HG02852 (cell line): ENCODE results near the gene SLC6A18.

ENCODE experiments used
- ATAC-seq: cut with Tn5 transposase; IDR thresholded peaks from one replicate; pipeline ENCODE4 v1.9.1; 2021; ENCODE audit warnings: mild to moderate bottlenecking, moderate library complexity; ENCODE audit not compliant: unreplicated experiment

The SLC6A18 gene

DNA sequence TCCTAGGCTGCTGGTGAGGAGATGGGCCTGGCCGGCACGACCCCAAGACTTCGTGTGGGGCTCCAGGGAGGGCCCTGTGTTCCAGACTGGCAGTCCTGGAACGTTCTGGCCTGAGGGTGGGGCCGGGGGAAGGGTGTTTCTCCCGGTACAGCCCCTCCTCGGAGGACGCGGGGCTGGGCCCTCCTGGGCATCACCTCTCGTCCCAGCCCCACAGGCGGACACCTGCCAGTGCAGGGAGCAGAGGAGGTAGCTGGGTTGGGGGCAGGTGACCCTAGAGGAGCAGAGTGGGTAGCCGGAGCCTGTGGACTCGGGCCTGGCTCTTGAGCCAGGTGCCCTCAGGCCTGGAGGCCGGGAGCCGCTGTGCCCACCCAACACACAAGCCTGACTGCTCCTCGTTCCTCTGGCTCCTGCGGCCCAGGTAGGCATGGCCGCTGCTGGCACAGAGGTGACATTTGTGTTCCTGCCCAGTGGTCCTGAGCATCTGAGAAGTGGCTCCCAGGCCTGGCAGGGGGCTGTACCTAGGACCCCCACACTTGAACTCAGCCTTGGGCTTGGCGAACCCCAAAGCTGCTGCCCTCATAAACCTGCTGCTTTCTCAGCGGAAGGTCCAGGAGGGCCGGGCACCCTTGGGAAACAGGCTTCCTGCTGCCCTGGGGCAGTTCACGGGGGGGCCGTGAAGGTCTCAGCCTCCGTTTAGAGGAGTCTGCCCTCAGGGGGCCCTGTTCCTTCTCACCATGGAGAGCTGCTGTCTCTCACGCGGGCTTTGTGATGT is 23.0 kb upstream of the SLC6A18 start:
- ATAC-seq, result no peak

DNA sequence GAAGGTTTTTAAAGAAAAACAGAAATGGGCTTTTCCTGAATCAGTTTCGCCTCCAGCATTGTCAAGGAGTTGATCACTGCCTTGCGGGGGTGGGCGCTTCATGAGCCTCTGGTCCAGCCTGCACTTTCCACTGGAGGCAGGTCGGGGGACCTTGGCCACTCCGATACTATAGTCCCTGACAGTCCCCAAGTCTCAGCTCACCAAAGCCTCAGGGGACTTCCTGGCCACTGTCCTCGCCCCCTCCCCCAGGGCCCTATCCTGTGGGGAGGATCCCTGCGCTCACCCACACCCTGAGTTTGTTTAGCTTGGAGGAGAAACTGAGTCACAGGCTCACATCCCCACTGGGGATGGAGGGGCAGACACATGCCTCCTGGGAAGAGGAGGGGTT is 22.4 kb upstream of the SLC6A18 start:
- ATAC-seq, result no peak

DNA sequence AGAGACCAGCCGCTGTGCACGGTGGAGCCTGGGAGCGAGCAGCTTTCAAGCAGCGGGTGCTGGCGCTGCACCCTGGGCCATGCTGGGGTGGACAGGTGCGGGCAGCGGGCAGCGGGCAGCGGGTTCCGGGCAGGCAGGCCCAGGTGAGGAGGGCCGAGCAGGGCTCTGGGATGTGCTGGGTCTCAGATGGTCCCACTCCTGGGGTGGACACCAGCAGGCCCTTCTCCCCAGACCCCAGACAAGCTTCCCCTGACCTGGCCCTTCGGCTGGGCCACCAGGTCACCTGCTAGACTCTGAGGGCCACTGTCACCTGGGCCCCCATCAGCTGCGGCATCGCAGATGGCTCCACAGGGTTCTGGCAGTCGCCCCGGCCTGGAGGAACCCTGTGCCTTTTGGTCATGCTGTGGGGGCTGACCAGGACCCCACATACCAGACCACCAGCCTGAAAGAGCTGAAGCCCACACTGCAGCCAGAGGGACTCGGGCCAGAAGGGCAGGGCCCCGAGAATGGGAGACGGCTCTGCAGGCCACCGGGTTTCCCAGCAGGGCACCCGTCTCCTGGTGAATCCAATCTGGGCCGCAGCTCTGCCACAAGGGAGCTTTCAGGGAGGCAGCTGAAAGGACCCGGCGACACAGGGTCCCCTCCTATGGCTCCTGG is 21.7 kb upstream of the SLC6A18 start:
- ATAC-seq, result no peak

DNA sequence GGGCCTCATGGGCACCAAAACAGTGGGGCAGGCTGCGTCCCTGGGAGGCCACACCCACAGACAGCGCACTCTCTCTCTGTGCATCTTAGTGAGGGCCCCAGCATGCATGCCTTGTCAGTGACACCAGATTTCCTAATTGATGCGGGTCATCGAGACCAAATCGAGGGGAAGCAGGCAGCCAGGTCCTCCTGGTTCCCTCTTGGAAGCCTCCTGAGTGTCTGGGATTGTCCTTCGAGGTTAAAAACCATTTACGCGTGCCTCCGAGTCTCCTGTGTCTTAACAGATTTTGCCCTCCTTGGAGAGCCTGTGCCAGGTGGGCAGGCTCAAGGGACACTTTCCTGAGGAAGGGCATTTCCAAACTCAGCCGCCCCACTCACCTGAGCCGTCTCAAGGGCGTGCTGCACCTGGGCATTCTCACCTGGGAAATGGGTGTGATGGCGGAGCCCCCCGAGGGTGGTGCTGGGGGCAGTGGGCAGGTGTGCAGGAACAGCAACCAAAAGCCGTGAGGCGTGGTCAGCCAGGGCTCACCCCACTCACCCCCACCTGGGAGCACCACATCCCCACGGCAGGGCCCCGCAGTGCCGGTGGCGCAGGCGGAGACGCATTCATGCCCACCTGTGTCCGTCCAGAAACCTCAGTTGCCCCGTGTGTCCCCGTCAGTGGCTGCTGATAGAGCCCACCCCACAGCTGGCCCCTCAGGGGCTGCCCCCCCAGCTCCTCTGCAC is 21.1 kb upstream of the SLC6A18 start:
- ATAC-seq, result no peak

DNA sequence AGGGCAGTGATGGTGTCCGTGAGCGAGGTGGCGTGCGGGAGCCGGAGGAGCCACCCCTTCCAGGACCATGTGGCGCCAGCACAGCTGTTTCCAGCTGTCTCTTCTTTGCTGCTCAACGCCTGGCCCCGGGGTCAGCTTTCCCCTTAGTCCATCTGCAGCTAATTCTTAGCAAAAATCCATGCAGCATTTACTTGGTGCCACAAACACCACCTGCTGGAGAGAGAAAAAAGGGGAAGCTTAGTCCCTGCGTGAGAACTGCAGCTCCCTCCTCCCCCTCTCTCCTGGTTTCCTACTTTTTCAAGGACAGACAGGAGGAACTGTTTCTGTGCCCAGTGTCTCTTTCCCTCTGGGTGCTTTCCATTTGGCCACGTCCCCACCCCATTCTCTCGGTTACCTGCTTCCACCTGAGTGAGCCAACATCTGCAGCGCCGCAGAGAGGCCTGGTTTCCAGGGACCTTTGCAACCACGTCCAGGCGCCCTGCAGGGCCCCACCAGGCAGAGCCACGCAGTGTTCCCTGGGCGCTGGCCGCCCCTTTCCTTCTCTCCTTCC is 20.4 kb upstream of the SLC6A18 start:
- ATAC-seq, result no peak

DNA sequence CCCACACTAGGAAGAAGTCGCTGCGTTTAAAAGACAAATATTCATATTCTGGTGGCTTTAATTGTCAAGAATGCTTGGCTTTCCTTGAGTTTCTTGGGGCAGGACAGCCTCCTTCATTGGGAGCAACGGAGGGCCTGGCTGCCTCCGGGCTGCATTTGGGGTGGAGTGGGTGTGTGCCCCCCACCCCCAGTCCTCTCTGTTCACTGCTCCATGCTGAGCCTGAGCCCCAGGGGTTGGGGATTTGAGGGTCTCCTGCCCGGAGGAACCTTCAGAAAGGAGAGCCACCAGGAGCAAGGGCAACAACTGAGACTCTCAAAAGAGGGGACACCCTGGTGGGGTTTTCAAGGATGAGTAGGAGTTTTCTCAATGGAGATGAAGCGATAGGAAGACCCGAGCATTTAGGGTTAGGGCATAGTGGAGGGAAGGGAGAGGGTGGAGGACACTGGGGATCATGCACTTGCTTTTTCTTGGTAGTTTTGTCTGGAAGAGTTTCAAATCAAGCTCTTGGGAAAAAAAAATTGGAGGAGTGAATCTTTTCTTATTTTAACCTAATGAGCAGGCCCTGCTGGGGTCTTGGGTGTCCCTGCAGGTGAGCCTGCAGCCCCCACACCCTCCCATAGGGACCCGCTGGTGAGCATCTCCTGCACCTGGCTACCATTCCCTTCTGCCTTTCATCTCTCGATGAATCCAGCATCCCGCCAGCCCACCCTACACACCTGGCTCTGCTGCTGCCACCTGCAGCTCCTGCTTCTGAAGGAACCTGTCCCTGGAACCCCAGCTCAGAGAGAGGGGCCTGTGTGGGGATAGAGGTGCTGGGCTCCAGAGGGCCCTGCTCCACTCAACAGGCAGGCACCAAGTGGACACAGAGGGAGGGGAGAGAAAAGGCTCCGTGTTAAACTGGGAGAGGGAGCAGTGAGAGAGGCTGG is 19.7 kb upstream of the SLC6A18 start:
- ATAC-seq, result no peak

DNA sequence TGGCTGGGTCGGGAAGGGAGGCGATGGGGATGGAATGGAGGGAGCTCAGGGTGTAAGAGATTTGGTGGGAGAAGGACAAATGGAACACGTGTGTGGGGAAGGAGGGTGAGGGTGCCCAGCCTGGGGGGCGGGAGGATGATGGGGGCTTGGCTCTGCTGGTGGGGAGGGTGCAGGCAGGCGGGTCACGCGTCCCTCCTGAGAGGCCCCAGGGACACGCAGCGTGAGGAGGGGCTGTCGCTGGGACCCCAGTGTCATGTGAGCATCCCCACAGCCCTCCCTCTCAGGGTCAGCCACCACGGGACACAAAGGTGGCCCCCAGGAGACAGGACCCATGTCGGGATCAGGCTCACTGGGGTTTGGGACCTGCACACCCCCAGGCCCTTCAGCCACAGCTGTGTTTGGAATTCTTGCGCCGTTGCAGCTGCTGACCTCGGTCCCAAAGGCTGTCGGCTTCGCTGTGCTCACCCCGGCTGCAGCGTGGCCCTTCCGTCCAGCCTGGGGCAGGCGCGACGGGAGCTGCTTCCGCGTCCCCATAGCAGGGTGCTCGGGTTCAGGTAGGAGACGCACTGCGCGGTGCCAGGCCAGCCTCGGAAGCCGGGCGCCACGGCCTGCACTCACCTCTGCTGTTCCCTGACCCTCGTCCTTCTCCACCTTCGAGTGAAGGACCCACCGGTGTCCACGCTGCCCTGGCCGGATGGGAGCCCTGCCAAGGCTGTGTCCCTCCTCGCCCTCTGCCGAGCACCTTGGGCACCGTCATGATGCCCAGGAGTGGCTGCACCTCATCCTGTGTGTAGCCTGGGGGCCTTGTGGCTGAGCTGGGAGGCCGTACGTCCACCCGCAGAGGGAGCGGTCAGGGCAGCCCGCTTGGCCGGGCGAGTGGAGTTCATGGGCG is 18.4 kb upstream of the SLC6A18 start:
- no peak for ATAC-seq

DNA sequence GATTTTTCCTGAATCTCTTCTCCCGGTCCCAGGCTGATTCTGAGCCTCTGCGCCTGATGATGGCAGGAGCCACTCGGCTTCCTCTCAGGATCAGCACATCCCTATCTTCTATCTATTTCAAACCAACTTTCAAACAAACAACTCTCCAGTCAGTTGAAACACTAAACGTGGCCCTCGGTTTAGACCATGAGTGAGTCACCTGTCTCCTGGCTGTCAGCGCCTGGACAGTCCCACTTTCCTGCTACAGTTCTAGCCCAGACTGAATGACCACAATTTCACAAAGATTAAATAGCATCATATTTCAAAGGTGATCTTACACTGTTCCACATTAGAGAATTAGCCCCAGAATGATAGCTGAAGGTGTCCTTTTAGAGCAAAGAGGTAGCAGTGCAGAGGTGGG is 17.6 kb upstream of the SLC6A18 start:
- no peak for ATAC-seq

DNA sequence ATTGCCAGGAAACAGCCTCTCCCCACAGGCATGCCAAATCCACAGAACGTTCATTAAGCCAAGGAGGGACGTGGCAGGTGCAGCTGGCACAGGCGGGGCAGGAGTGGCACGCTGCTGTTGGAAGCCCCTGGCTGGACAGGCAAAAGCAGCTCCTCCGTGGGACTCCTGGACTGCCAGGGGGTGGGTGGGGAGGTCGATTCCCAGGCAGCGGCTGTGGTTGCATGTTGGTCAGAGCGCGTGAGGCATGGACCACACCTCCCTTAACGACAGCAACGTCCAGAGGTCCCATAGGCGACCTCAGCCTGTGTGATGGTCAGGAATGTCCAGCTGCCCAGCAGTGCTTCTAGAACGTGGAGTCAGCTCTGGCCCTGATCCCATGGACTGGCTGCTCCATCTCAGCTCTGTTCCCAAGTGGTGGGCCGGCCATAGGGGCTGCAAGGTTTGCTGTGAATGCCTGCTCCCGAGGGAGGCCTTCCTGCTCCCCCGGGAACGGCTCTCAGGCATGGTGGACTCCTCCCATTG is 16.9 kb upstream of the SLC6A18 start:
- no peak for ATAC-seq

DNA sequence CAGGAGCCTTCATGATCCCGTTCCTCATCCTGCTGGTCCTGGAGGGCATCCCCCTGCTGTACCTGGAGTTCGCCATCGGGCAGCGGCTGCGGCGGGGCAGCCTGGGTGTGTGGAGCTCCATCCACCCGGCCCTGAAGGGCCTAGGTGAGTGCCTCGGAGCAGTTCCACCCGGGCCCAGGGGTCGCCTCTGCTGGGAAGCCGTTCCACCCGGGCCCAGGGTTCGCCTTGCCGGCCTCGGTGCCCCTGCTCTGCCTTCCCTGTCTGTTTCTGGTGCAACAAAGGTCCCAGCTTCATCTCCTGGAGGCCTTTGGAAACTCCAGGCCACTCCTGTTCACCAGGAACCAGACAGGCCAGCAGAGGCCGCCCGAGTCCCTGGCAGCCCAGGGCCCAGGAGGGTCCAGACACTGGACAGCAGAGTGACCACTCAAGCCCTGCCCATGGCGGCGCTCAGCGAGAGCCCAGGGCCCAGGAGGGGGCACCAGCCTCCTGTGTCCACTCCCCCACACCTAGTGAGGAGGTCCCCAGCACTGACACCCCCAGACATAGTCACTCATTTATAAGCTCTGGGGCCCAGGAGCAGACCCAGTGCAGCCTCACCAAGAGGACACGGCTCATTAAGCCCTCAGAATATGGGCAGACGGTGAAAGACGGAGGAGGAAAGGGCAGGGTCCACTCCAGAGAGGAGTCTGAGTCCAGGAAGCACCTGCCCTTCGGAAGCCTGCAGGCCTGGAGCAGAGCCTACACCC is 16.3 kb upstream of the SLC6A18 start:
- ATAC-seq, result no peak

DNA sequence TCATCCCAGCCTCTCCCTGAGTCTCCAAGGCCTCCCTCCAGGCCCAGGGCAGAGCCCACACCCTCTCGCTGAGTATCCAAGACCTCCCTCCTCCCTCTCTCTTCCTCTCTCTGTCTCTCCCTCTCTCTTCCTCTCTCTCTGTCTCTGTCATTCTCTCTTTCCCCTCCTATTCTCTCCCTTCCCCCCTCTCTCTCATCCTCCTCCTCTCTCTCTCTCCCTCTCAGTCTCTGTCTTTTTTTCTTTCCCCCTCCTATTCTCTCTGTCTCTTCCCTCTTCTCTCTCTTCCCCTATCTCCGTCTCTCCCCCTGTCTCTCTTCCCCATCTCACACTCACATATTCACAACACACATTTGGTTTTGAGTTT is 15.7 kb upstream of the SLC6A18 start:
- no peak for ATAC-seq

DNA sequence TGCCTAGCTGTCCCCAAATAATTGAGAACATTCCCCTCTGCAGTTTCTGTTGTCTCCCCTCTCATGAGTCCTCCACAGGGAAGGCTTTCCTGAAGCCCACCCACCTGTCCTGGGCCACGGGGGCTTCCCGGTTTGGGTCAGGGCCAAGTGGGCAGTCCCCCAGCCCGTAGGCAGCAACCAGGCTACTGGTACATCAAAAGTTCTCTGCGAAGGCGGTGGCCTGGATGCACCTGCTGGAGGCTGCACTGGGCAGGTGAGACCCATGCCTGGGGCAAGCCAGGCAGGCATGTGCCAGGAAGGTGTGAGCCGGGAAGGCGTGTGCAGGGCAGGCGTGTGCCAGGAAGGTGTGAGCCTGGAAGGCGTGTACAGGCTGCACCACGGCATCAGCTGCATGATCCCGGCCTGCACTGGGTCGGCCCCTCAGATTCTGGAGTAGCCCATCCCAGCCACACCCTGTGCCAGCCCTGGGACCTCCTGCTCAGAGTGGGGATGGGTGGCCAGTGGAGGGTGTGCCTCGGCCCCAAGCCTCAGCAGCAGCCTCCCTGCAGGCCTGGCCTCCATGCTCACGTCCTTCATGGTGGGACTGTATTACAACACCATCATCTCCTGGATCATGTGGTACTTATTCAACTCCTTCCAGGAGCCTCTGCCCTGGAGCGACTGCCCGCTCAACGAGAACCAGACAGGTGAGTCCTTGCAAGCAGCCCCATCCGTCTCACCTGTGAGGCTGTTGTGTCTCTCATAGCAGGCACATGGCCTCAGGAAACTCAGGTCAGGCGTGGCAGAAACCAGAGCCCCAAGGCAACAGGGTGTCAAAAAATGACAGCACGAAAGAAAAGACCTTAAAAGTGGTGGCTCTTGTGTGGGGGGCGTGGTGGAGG is 15.0 kb upstream of the SLC6A18 start:
- ATAC-seq, result no peak

DNA sequence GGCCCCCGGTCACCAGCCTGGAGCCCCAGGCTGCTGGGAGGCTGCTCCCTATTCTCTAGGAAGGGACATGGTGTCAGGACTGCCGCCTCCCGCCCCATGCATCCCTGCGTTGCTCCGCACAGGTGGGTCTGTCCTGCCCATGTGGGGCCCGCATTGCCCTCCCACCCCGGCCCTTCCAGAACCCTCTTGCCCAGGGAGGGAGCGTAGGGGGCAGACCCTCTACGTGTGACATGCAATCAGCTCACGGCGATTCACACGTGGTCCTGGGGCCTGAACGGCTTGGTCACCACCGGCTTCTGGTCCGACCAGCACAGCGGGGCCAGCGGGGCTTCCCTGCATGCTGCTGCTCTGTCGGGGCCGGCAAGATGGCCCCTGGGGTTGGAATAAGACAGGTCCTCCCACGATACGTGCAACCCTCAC is 14.3 kb upstream of the SLC6A18 start:
- no peak for ATAC-seq

DNA sequence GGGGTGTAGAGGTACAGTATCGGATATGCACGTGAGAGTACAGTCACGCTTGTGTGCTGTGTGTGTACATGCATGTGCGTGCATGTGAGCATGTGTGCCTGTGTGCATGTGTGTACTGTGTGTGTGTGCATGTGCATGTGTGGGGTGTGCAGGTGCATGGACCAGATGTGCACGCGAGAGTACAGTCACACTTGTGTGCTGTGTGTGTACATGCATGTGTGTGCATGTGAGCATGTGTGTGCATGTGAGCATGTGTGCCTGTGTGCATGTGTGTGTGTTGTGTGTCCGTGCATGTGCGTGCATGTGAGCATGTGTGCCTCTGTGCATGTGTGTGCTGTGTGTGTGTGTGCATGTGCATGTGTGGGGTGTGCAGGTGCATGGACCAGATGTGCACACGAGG is 13.5 kb upstream of the SLC6A18 start:
- no peak for ATAC-seq

DNA sequence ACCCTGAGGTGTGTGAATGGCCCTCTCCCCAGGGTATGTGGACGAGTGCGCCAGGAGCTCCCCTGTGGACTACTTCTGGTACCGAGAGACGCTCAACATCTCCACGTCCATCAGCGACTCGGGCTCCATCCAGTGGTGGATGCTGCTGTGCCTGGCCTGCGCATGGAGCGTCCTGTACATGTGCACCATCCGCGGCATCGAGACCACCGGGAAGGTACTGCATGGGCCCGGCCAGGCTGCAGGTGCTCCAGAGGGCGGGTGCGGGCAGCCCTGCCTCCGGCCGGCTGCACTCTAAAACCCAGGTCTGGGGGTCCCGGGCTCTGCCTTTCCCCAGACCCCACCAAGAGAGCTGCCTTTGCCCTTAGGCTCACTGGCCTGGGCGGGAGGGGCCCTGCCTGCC is 12.9 kb upstream of the SLC6A18 start:
- no peak for ATAC-seq

DNA sequence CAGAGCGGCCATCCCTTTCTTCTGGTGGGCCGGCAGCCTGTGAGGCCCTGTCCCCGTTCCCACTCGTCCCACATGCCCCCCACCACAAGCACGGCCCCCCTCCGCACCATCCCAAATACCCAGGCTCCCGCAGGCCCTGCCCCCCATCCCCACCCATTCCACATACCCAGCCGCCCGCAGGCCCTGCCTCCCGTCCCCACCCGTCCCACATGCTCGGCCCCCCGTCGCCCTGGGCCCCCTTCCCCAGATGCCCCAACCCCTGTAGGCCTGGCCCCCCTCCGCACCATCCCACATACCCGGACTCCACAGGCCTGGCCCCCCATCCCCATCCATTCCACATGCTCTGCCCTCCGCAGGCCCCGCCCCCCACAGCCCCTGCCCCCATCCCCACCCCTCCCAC is 12.3 kb upstream of the SLC6A18 start:
- ATAC-seq, result no peak

DNA sequence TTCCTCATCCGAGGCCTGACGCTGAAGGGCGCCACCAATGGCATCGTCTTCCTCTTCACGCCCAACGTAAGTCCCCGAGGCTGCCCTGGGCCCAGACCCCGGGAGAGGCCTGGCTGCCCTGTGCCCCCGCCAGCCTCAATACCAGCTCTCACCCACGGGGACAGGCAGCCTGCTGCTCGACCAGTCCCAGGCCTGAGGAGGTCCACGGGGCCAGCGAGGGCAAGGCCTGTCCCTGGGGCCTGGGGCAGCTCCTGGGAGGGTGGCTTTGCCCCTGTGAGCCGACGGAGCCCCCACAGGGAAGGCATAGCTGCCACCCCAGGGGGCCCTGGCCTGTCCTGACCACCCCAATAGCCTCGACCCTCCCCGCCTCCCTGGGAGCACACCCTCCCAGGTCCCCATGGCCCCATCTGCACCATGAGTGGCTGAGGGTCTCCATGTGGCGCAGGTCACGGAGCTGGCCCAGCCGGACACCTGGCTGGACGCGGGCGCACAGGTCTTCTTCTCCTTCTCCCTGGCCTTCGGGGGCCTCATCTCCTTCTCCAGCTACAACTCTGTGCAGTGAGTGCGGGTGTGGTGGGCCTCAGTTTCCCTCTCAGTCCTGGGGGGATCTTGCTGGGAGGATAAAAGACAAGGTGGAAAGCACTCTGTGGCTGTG is 11.5 kb upstream of the SLC6A18 start:
- ATAC-seq, result no peak
